ENCODE measurements around the gene PTGER1.

DNA sequence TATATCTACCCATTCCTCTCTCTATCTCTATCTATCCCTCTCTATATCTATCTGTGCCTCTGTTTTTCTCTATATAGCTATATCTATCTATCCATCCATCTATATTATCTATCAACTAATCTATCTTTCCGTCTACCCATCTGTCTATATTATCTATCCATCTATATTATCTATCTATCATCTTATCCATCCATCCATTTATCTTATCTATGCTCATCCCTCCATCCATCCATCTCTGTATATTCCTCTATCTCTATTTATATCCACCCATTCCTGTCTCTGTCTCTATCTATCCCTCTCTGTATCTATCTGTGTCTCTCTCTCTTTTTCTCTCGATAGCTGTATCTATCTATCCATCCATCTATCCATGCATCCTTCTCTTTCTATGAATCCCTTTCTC is 14.2 kb downstream of the PTGER1 start:
- TF ChIP-seq, protein P1, sequence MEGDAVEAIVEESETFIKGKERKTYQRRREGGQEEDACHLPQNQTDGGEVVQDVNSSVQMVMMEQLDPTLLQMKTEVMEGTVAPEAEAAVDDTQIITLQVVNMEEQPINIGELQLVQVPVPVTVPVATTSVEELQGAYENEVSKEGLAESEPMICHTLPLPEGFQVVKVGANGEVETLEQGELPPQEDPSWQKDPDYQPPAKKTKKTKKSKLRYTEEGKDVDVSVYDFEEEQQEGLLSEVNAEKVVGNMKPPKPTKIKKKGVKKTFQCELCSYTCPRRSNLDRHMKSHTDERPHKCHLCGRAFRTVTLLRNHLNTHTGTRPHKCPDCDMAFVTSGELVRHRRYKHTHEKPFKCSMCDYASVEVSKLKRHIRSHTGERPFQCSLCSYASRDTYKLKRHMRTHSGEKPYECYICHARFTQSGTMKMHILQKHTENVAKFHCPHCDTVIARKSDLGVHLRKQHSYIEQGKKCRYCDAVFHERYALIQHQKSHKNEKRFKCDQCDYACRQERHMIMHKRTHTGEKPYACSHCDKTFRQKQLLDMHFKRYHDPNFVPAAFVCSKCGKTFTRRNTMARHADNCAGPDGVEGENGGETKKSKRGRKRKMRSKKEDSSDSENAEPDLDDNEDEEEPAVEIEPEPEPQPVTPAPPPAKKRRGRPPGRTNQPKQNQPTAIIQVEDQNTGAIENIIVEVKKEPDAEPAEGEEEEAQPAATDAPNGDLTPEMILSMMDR (IDR thresholded peaks at IDR 0.05; ENCODE audit: low read length) = no peak
- no peak for TF ChIP-seq EZH2 (IDR thresholded peaks at IDR 0.05; ENCODE audit: borderline replicate concordance, low read length)
